ENCODE measurements around the gene LAIR1. TPM values are rescaled to one million over a fixed set of nuclear protein-coding genes. Genes with fewer than 3 reads are reported as not detected.

The LAIR1 gene, protein sequence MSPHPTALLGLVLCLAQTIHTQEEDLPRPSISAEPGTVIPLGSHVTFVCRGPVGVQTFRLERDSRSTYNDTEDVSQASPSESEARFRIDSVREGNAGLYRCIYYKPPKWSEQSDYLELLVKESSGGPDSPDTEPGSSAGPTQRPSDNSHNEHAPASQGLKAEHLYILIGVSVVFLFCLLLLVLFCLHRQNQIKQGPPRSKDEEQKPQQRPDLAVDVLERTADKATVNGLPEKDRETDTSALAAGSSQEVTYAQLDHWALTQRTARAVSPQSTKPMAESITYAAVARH
- 0.07 TPM for polyA plus RNA-seq (2013, experiment 1 of 2)
- polyA plus RNA-seq (2013, experiment 2 of 2) = not detected

DNA sequence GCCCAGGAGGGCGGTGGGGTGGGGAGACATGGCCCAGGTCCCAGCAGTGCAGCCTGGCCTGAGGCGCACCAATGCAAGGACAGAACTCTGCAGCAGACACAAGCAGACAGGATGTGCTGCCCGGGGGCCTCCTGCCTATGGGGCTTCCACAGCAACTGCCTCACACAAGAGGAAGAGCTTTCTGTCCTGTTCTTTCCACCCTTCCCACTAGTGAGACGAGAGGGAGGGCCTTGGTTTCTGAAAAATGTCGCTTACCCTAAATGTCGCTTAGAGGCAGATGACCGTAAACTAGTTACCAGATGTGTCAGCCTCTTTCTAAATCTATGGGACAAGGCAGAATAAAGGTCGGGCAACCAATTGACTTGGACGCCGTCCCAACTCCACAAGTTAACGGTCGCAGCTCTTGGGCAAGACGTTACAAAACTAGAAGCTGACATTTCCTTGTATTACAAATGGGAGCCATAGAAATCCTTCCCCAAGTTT, at the start of gene LAIR1:
Gene LAIR1, minus strand, starts transcription at position 157 of the 483 bp plus-strand sequence. Its CDS starts 127 bp downstream, at position 30.
- H3K4me2 ChIP-seq (ENCODE audit: low read length) = no peak within 1 kb of the TSS
- no peak within 1 kb of the TSS for H3K27ac ChIP-seq (ENCODE audit: low read depth, low read length)
- no peak within 1 kb of the TSS for H4K8ac ChIP-seq (ENCODE audit: low read depth, low read length)
- H3K79me1 ChIP-seq (ENCODE audit: low read length) = no peaks in the 10 kb centered on the region
- H3K18ac ChIP-seq (ENCODE audit: low read length) = no peak within 1 kb of the TSS
- no peaks in the 10 kb centered on the region for H3K4me1 ChIP-seq (ENCODE audit: control insufficient read depth, low read depth, low read length)
- WGBS (ENCODE audit: extremely low coverage, insufficient coverage, low lambda C conversion rate) = no CpG with 5 or more reads among the region's 13 CpGs
- no peaks in the 10 kb centered on the region for H3K79me2 ChIP-seq (ENCODE audit: control insufficient read depth, insufficient read depth, low read length)
- no peak within 1 kb of the TSS for H2BK120ac ChIP-seq (ENCODE audit: low read depth, low read length)
- no peak within 1 kb of the TSS for H2AK5ac ChIP-seq (ENCODE audit: low read length)
- no peak within 1 kb of the TSS for H2BK15ac ChIP-seq (replicated peaks; ENCODE audit: low read depth)
- no peak within 1 kb of the TSS for H3K4ac ChIP-seq (ENCODE audit: low read depth, low read length)
- H3K4me3 ChIP-seq (ENCODE audit: low read length) = no peak within 1 kb of the TSS
- no peak for DNase-seq
- H3K56ac ChIP-seq (ENCODE audit: low read length) = no peak within 1 kb of the TSS
- H2BK5ac ChIP-seq (ENCODE audit: low read length) = no peak within 1 kb of the TSS
- H3K27me3 ChIP-seq (ENCODE audit: insufficient read depth, low read length, poor library complexity) = no peaks in the 10 kb centered on the region
- H4K5ac ChIP-seq (ENCODE audit: low read length) = no peak within 1 kb of the TSS
- no peaks in the 10 kb centered on the region for H3K36me3 ChIP-seq (ENCODE audit: control insufficient read depth, insufficient read depth, low read length)
- H3K9ac ChIP-seq (ENCODE audit: low read length) = no peak within 1 kb of the TSS
- no peak within 1 kb of the TSS for H3K23ac ChIP-seq (ENCODE audit: low read length)

- Histone ChIP-seq H3K4me1 (ENCODE audit: control insufficient read depth, low read depth, low read length) (no peaks in the 10 kb centered on the region), H3K4me2 (ENCODE audit: low read length) (no peak overlapping the region), H3K36me3 (ENCODE audit: control insufficient read depth, insufficient read depth, low read length) (no peaks in the 10 kb centered on the region), H3K4me3 (ENCODE audit: low read length) (no peak overlapping the region), H3K56ac (ENCODE audit: low read length) (no peak overlapping the region), H2BK5ac (ENCODE audit: low read length) (no peak overlapping the region), H3K23ac (ENCODE audit: low read length) (no peak overlapping the region), H3K79me1 (ENCODE audit: low read length) (no peaks in the 10 kb centered on the region), H3K27me3 (ENCODE audit: insufficient read depth, low read length, poor library complexity) (peaks cover 16% of the 10 kb centered on the region), H3K27ac (ENCODE audit: low read depth, low read length) (no peak overlapping the region), H2BK15ac (replicated peaks; ENCODE audit: low read depth) (no peak overlapping the region), H3K4ac (ENCODE audit: low read depth, low read length) (no peak overlapping the region), H2BK120ac (ENCODE audit: low read depth, low read length) (no peak overlapping the region), H3K9ac (ENCODE audit: low read length) (no peak overlapping the region), H3K79me2 (ENCODE audit: control insufficient read depth, insufficient read depth, low read length) (no peaks in the 10 kb centered on the region), H2AK5ac (ENCODE audit: low read length) (no peak overlapping the region), H3K18ac (ENCODE audit: low read length) (no peak overlapping the region), H4K8ac (ENCODE audit: low read depth, low read length) (no peak overlapping the region), H4K5ac (ENCODE audit: low read length) (no peak overlapping the region)
- WGBS (ENCODE audit: extremely low coverage, insufficient coverage, low lambda C conversion rate) = 100% methylated on average over 1 of the region's 4 CpGs
- DNase-seq = no peak
Observed at GRCh38 chr19:54414156-54414555, 49.4 kb upstream of the LAIR1 start.

GRCh38 chr19:54412877-54413276, 48.1 kb upstream of the LAIR1 start:
- no peak overlapping the region for H2BK5ac ChIP-seq (ENCODE audit: low read length)
- no peak overlapping the region for H3K4me2 ChIP-seq (ENCODE audit: low read length)
- H3K4me1 ChIP-seq (ENCODE audit: control insufficient read depth, low read depth, low read length) = no peaks in the 10 kb centered on the region
- H2BK15ac ChIP-seq (replicated peaks; ENCODE audit: low read depth) = no peak overlapping the region
- no peak overlapping the region for H3K18ac ChIP-seq (ENCODE audit: low read length)
- no peaks in the 10 kb centered on the region for H3K79me2 ChIP-seq (ENCODE audit: control insufficient read depth, insufficient read depth, low read length)
- no peak overlapping the region for H2AK5ac ChIP-seq (ENCODE audit: low read length)
- H3K27ac ChIP-seq (ENCODE audit: low read depth, low read length) = no peak overlapping the region
- H3K4ac ChIP-seq (ENCODE audit: low read depth, low read length) = no peak overlapping the region
- peaks cover 16% of the 10 kb centered on the region for H3K27me3 ChIP-seq (ENCODE audit: insufficient read depth, low read length, poor library complexity)
- H3K79me1 ChIP-seq (ENCODE audit: low read length) = no peaks in the 10 kb centered on the region
- H3K56ac ChIP-seq (ENCODE audit: low read length) = no peak overlapping the region
- no CpG with 5 or more reads among the region's 4 CpGs for WGBS (ENCODE audit: extremely low coverage, insufficient coverage, low lambda C conversion rate)
- H3K36me3 ChIP-seq (ENCODE audit: control insufficient read depth, insufficient read depth, low read length) = no peaks in the 10 kb centered on the region
- H3K9ac ChIP-seq (ENCODE audit: low read length) = no peak overlapping the region
- no peak overlapping the region for H4K5ac ChIP-seq (ENCODE audit: low read length)
- no peak overlapping the region for H3K4me3 ChIP-seq (ENCODE audit: low read length)
- no peak overlapping the region for H3K23ac ChIP-seq (ENCODE audit: low read length)
- no peak overlapping the region for H2BK120ac ChIP-seq (ENCODE audit: low read depth, low read length)
- DNase-seq = no peak
- no peak overlapping the region for H4K8ac ChIP-seq (ENCODE audit: low read depth, low read length)

- Histone ChIP-seq H2AK5ac (ENCODE audit: low read length) (no peak overlapping the region), H3K36me3 (ENCODE audit: control insufficient read depth, insufficient read depth, low read length) (no peaks in the 10 kb centered on the region), H3K4me2 (ENCODE audit: low read length) (no peak overlapping the region), H4K8ac (ENCODE audit: low read depth, low read length) (no peak overlapping the region), H3K18ac (ENCODE audit: low read length) (no peak overlapping the region), H3K9ac (ENCODE audit: low read length) (no peak overlapping the region), H3K27me3 (ENCODE audit: insufficient read depth, low read length, poor library complexity) (peaks cover 11% of the 10 kb centered on the region), H3K79me1 (ENCODE audit: low read length) (no peaks in the 10 kb centered on the region), H3K23ac (ENCODE audit: low read length) (no peak overlapping the region), H3K79me2 (ENCODE audit: control insufficient read depth, insufficient read depth, low read length) (no peaks in the 10 kb centered on the region), H3K4me1 (ENCODE audit: control insufficient read depth, low read depth, low read length) (no peaks in the 10 kb centered on the region), H3K56ac (ENCODE audit: low read length) (no peak overlapping the region), H2BK5ac (ENCODE audit: low read length) (no peak overlapping the region), H2BK15ac (replicated peaks; ENCODE audit: low read depth) (no peak overlapping the region), H4K5ac (ENCODE audit: low read length) (no peak overlapping the region), H3K4me3 (ENCODE audit: low read length) (no peak overlapping the region), H2BK120ac (ENCODE audit: low read depth, low read length) (no peak overlapping the region), H3K4ac (ENCODE audit: low read depth, low read length) (no peak overlapping the region), H3K27ac (ENCODE audit: low read depth, low read length) (no peak overlapping the region)
- no peak for DNase-seq
Observed at GRCh38 chr19:54411033-54411432, 46.3 kb upstream of the LAIR1 start.

- Histone ChIP-seq H3K9ac (ENCODE audit: low read length) (no peak overlapping the region), H4K8ac (ENCODE audit: low read depth, low read length) (no peak overlapping the region), H3K18ac (ENCODE audit: low read length) (no peak overlapping the region), H2BK120ac (ENCODE audit: low read depth, low read length) (no peak overlapping the region), H3K56ac (ENCODE audit: low read length) (no peak overlapping the region), H3K27me3 (ENCODE audit: insufficient read depth, low read length, poor library complexity) (no peaks in the 10 kb centered on the region), H2BK15ac (replicated peaks; ENCODE audit: low read depth) (no peak overlapping the region), H3K36me3 (ENCODE audit: control insufficient read depth, insufficient read depth, low read length) (no peaks in the 10 kb centered on the region), H3K4me2 (ENCODE audit: low read length) (no peak overlapping the region), H4K5ac (ENCODE audit: low read length) (no peak overlapping the region), H3K4me1 (ENCODE audit: control insufficient read depth, low read depth, low read length) (no peaks in the 10 kb centered on the region), H2AK5ac (ENCODE audit: low read length) (no peak overlapping the region), H3K27ac (ENCODE audit: low read depth, low read length) (no peak overlapping the region), H2BK5ac (ENCODE audit: low read length) (no peak overlapping the region), H3K79me1 (ENCODE audit: low read length) (no peaks in the 10 kb centered on the region), H3K23ac (ENCODE audit: low read length) (no peak overlapping the region), H3K4ac (ENCODE audit: low read depth, low read length) (no peak overlapping the region), H3K79me2 (ENCODE audit: control insufficient read depth, insufficient read depth, low read length) (no peaks in the 10 kb centered on the region), H3K4me3 (ENCODE audit: low read length) (no peak overlapping the region)
- no CpG with 5 or more reads among the region's 9 CpGs for WGBS (ENCODE audit: extremely low coverage, insufficient coverage, low lambda C conversion rate)
- no peak for DNase-seq
Observed at GRCh38 chr19:54408456-54409026, 43.8 kb upstream of the LAIR1 start.

Measured in mesendoderm (in vitro differentiated cells).